ENCODE data around the gene ANGEL2.
"Not testable (repeated sequence)": the region's sequence is repeated elsewhere in the genome, so short reads cannot be mapped to it uniquely, and the experiment has no call there.

The ANGEL2 gene

GRCh38 chr1:213015099-213016050 lies at the start of gene ANGEL2:
TSS of gene ANGEL2 (minus strand) at chr1:213015867. CDS start at chr1:213015671, 196 bp downstream.
- DNase-seq (ENCODE audit: low read depth) = peak; percentile 89

GRCh38 chr1:213061263-213061662 lies 45.6 kb upstream of the ANGEL2 start:
- DNase-seq (ENCODE audit: low read depth) = no peak

- DNase-seq (ENCODE audit: low read depth) = no peak
Observed at GRCh38 chr1:213060836-213061235, 45.2 kb upstream of the ANGEL2 start.

- no peak for DNase-seq (ENCODE audit: low read depth)
Observed at GRCh38 chr1:213057264-213058059, 41.8 kb upstream of the ANGEL2 start.

- no peak for DNase-seq (ENCODE audit: low read depth)
Observed at GRCh38 chr1:213055767-213056166, 40.1 kb upstream of the ANGEL2 start.

- no peak for DNase-seq (ENCODE audit: low read depth)
Observed at GRCh38 chr1:213054733-213055591, 39.3 kb upstream of the ANGEL2 start.

GRCh38 chr1:213054142-213054541 lies 38.5 kb upstream of the ANGEL2 start:
- DNase-seq (ENCODE audit: low read depth) = no peak

GRCh38 chr1:213053455-213053854 lies 37.8 kb upstream of the ANGEL2 start:
- DNase-seq (ENCODE audit: low read depth) = no peak

GRCh38 chr1:213051881-213052202 lies 36.2 kb upstream of the ANGEL2 start:
- DNase-seq (ENCODE audit: low read depth) = no peak

- DNase-seq (ENCODE audit: low read depth) = peak; percentile 41
Observed at GRCh38 chr1:213051127-213051880, 35.6 kb upstream of the ANGEL2 start, which contains the start of gene RPS6KC1. TSS of gene RPS6KC1 (plus strand) at chr1:213051241. CDS start at chr1:213051405, 164 bp downstream.

- no peak for DNase-seq (ENCODE audit: low read depth)
Observed at GRCh38 chr1:213050745-213051126, 35.1 kb upstream of the ANGEL2 start.

GRCh38 chr1:213049232-213049631 lies 33.6 kb upstream of the ANGEL2 start:
- DNase-seq (ENCODE audit: low read depth) = no peak

GRCh38 chr1:213045321-213046226 lies 29.9 kb upstream of the ANGEL2 start:
- DNase-seq (ENCODE audit: low read depth) = not testable (repeated sequence)

- peak; percentile 9 for DNase-seq (ENCODE audit: low read depth)
Observed at GRCh38 chr1:213041443-213041842, 25.8 kb upstream of the ANGEL2 start.

GRCh38 chr1:213035573-213035972 lies 19.9 kb upstream of the ANGEL2 start:
- DNase-seq (ENCODE audit: low read depth) = no peak

- DNase-seq (ENCODE audit: low read depth) = no peak
Observed at GRCh38 chr1:213034713-213035112, 19.0 kb upstream of the ANGEL2 start.

GRCh38 chr1:213032651-213033050 lies 17.0 kb upstream of the ANGEL2 start:
- DNase-seq (ENCODE audit: low read depth) = no peak

- DNase-seq (ENCODE audit: low read depth) = not testable (repeated sequence)
Observed at GRCh38 chr1:213027024-213027423, 11.4 kb upstream of the ANGEL2 start.

- no peak for DNase-seq (ENCODE audit: low read depth)
Observed at GRCh38 chr1:213020016-213020415, 4.3 kb upstream of the ANGEL2 start.

GRCh38 chr1:213019450-213019849 lies 3.8 kb upstream of the ANGEL2 start:
- DNase-seq (ENCODE audit: low read depth) = no peak
